Nephron (organoid): ENCODE data around the gene AGBL5.
A peak's percentile ranks its signal among the peaks of the same experiment; 100 is the strongest.

ENCODE experiments used
- H3K27ac Mint-ChIP-seq, 3 experiments: 2 replicates each; pipeline ENCODE4 v1.8.0; 2020; ENCODE audit warnings: mixed read lengths in 3 of 3, mild to moderate bottlenecking in 2 of 3, moderate library complexity in 1 of 3
- H3K27me3 Mint-ChIP-seq: 2 replicates; pipeline ENCODE4 v1.8.0; 2021; ENCODE audit warnings: low read depth, mild to moderate bottlenecking, moderate library complexity, mixed read lengths
- H3K36me3 Mint-ChIP-seq: 2 replicates; pipeline ENCODE4 v1.8.0; 2020; ENCODE audit warnings: low read depth, mixed read lengths
- H3K4me1 Mint-ChIP-seq: 2 replicates; pipeline ENCODE4 v1.8.0; 2020; ENCODE audit warnings: mixed read lengths
- H3K4me3 Mint-ChIP-seq, 3 experiments: 2 replicates each; pipeline ENCODE4 v1.8.0; 2020; ENCODE audit warnings: mild to moderate bottlenecking in 3 of 3, mixed read lengths in 3 of 3, moderate library complexity in 2 of 3
- H3K9me3 Mint-ChIP-seq: 2 replicates; pipeline ENCODE4 v1.8.0; 2020; ENCODE audit warnings: mixed read lengths
- CTCF ChIP-seq, 3 experiments: fragments of 200-600 bp; sonication (generic); IDR thresholded peaks; one replicate each; pipeline ENCODE4 v1.5.0; 2021; ENCODE audit warnings: antibody characterized with exemption in 3 of 3; ENCODE audit not compliant: unreplicated experiment in 3 of 3

Gene AGBL5

GRCh38 chr2:27050996-27051901, at the start of gene AGBL5:
TSS of gene AGBL5 (plus strand) at chr2:27051668. CDS start at chr2:27052959, 1,291 bp downstream.
- Mint-ChIP-seq H3K27me3 (peaks cover 4% of the 10 kb centered on the region), H3K4me3 (peak within 1 kb of the TSS; percentile 97 to 98 (median 97)), H3K27ac (peak within 1 kb of the TSS; percentile 96 to 99 (median 97)), H3K9me3 (no peaks in the 10 kb centered on the region), H3K4me1 (peaks cover 16% of the 10 kb centered on the region), H3K36me3 (peaks cover 31% of the 10 kb centered on the region)
- TF ChIP-seq CTCF (IDR thresholded peaks at IDR 0.05; ENCODE audit: unreplicated experiment in 3 of 3), result no peak

GRCh38 chr2:27001950-27002349, 49.5 kb upstream of the AGBL5 start:
- no peak for TF ChIP-seq CTCF (IDR thresholded peaks at IDR 0.05; ENCODE audit: unreplicated experiment in 3 of 3)
- no peak overlapping the region for H3K4me3 Mint-ChIP-seq
- H3K27me3 Mint-ChIP-seq, result no peaks in the 10 kb centered on the region
- H3K27ac Mint-ChIP-seq, result no peak overlapping the region
- no peaks in the 10 kb centered on the region for H3K9me3 Mint-ChIP-seq
- H3K36me3 Mint-ChIP-seq, result no peaks in the 10 kb centered on the region
- no peaks in the 10 kb centered on the region for H3K4me1 Mint-ChIP-seq

GRCh38 chr2:27003007-27003406, 48.5 kb upstream of the AGBL5 start:
- Mint-ChIP-seq H3K4me3 (no peak overlapping the region), H3K36me3 (no peaks in the 10 kb centered on the region), H3K4me1 (no peaks in the 10 kb centered on the region), H3K27me3 (no peaks in the 10 kb centered on the region), H3K9me3 (no peaks in the 10 kb centered on the region), H3K27ac (no peak overlapping the region)
- TF ChIP-seq CTCF (IDR thresholded peaks at IDR 0.05; ENCODE audit: unreplicated experiment in 3 of 3), result no peak

GRCh38 chr2:27003857-27004256, 47.6 kb upstream of the AGBL5 start:
- no peak overlapping the region for H3K27ac Mint-ChIP-seq
- no peak for TF ChIP-seq CTCF (IDR thresholded peaks at IDR 0.05; ENCODE audit: unreplicated experiment in 3 of 3)
- H3K27me3 Mint-ChIP-seq, result no peaks in the 10 kb centered on the region
- no peak overlapping the region for H3K4me3 Mint-ChIP-seq
- no peaks in the 10 kb centered on the region for H3K36me3 Mint-ChIP-seq
- H3K4me1 Mint-ChIP-seq, result no peaks in the 10 kb centered on the region
- no peaks in the 10 kb centered on the region for H3K9me3 Mint-ChIP-seq

- no peak overlapping the region for H3K4me3 Mint-ChIP-seq
- H3K4me1 Mint-ChIP-seq, result no peaks in the 10 kb centered on the region
- H3K36me3 Mint-ChIP-seq, result no peaks in the 10 kb centered on the region
- no peak overlapping the region for H3K27ac Mint-ChIP-seq
- no peaks in the 10 kb centered on the region for H3K27me3 Mint-ChIP-seq
- TF ChIP-seq CTCF (IDR thresholded peaks at IDR 0.05; ENCODE audit: unreplicated experiment in 3 of 3), result no peak
- no peaks in the 10 kb centered on the region for H3K9me3 Mint-ChIP-seq
Measured at GRCh38 chr2:27006602-27007415, 44.7 kb upstream of the AGBL5 start.
